Muscle layer of duodenum (tissue), 2 donors: ENCODE measurements around the gene PLXNA4.

Experiments used
- H3K27ac ChIP-seq: one replicate; pipeline ENCODE4 v1.7.0; 2013; ENCODE audit warnings: mild to moderate bottlenecking, low read length
- H3K27me3 ChIP-seq: one replicate; pipeline ENCODE4 v1.7.0; 2013; ENCODE audit warnings: low read depth, mild to moderate bottlenecking, control low read depth, low read length
- H3K36me3 ChIP-seq, 2 donors: one replicate each; pipeline ENCODE4 v1.7.0; 2013; ENCODE audit warnings: low read length in 2 of 2, control low read depth in 1 of 2, mild to moderate bottlenecking in 1 of 2; ENCODE audit not compliant: insufficient read depth in 2 of 2, control insufficient read depth in 1 of 2
- H3K4me1 ChIP-seq, 2 donors: one replicate each; pipeline ENCODE4 v1.7.0; 2013; ENCODE audit warnings: low read length in 2 of 2, mild to moderate bottlenecking in 2 of 2, control low read depth in 1 of 2, moderate library complexity in 1 of 2; ENCODE audit not compliant: insufficient read depth in 2 of 2, control insufficient read depth in 1 of 2
- H3K4me3 ChIP-seq, 2 donors: one replicate each; pipeline ENCODE4 v1.7.0; 2013; ENCODE audit warnings: low read length in 2 of 2, low read depth in 1 of 2, mild to moderate bottlenecking in 1 of 2
- H3K9me3 ChIP-seq, 2 donors: one replicate each; pipeline ENCODE4 v1.7.0; 2013; ENCODE audit warnings: low read length in 2 of 2, control low read depth in 1 of 2, mild to moderate bottlenecking in 1 of 2; ENCODE audit not compliant: control insufficient read depth in 1 of 2
- donor health status: healthy.

Gene PLXNA4

GRCh38 chr7:132545756-132546155 lies 30.5 kb downstream of the PLXNA4 start:
- H3K36me3 ChIP-seq: peaks cover 0 to 3% of the 10 kb centered on the region in 2 donors
- H3K27me3 ChIP-seq: no peaks in the 10 kb centered on the region
- H3K4me1 ChIP-seq: no peaks in the 10 kb centered on the region
- H3K9me3 ChIP-seq: peaks cover under 1 to 8% of the 10 kb centered on the region in 2 donors
- H3K4me3 ChIP-seq: no peak overlapping the region
- no peak overlapping the region for H3K27ac ChIP-seq

GRCh38 chr7:132544999-132545398 lies 31.3 kb downstream of the PLXNA4 start:
- Histone ChIP-seq H3K27me3 (no peaks in the 10 kb centered on the region), H3K27ac (no peak overlapping the region)

GRCh38 chr7:132544025-132544424 lies 32.2 kb downstream of the PLXNA4 start:
- H3K4me3 ChIP-seq: no peak overlapping the region
- no peaks in the 10 kb centered on the region for H3K9me3 ChIP-seq
- H3K4me1 ChIP-seq: no peaks in the 10 kb centered on the region
- H3K36me3 ChIP-seq: no peaks in the 10 kb centered on the region
- H3K27ac ChIP-seq: no peak overlapping the region
- no peaks in the 10 kb centered on the region for H3K27me3 ChIP-seq

More at GRCh38 chr7:132544999-132545398, 31.3 kb downstream of the PLXNA4 start:
- no peaks in the 10 kb centered on the region for H3K4me1 ChIP-seq
- H3K36me3 ChIP-seq: no peaks in the 10 kb centered on the region
- peaks cover 0 to under 1% of the 10 kb centered on the region in 2 donors for H3K9me3 ChIP-seq
- H3K4me3 ChIP-seq: no peak overlapping the region

- no peaks in the 10 kb centered on the region for H3K9me3 ChIP-seq
- no peaks in the 10 kb centered on the region for H3K36me3 ChIP-seq
These were observed 33.4 kb downstream of the PLXNA4 start for GRCh38 chr7:132542895-132543294.

GRCh38 chr7:132541656-132542055 lies 34.6 kb downstream of the PLXNA4 start:
- Histone ChIP-seq H3K27me3 (no peaks in the 10 kb centered on the region), H3K4me3 (no peak overlapping the region), H3K27ac (no peak overlapping the region), H3K36me3 (no peaks in the 10 kb centered on the region), H3K4me1 (no peaks in the 10 kb centered on the region), H3K9me3 (no peaks in the 10 kb centered on the region)

More at GRCh38 chr7:132542895-132543294, 33.4 kb downstream of the PLXNA4 start:
- H3K27me3 ChIP-seq: no peaks in the 10 kb centered on the region
- no peak overlapping the region for H3K27ac ChIP-seq
- no peaks in the 10 kb centered on the region for H3K4me1 ChIP-seq
- no peak overlapping the region for H3K4me3 ChIP-seq

- H3K9me3 ChIP-seq: no peaks in the 10 kb centered on the region
- no peaks in the 10 kb centered on the region for H3K27me3 ChIP-seq
- no peak overlapping the region for H3K4me3 ChIP-seq
- no peaks in the 10 kb centered on the region for H3K36me3 ChIP-seq
- no peaks in the 10 kb centered on the region for H3K4me1 ChIP-seq
- H3K27ac ChIP-seq: no peak overlapping the region
These were observed 38.7 kb downstream of the PLXNA4 start for GRCh38 chr7:132537456-132538145.

GRCh38 chr7:132536654-132537395 lies 39.4 kb downstream of the PLXNA4 start:
- Histone ChIP-seq H3K4me1 (no peaks in the 10 kb centered on the region), H3K9me3 (no peaks in the 10 kb centered on the region), H3K36me3 (no peaks in the 10 kb centered on the region), H3K27ac (no peak overlapping the region), H3K4me3 (no peak overlapping the region), H3K27me3 (no peaks in the 10 kb centered on the region)

GRCh38 chr7:132533916-132534315 lies 42.4 kb downstream of the PLXNA4 start:
- Histone ChIP-seq H3K4me3 (no peak overlapping the region), H3K9me3 (no peaks in the 10 kb centered on the region), H3K36me3 (no peaks in the 10 kb centered on the region), H3K4me1 (no peaks in the 10 kb centered on the region), H3K27ac (no peak overlapping the region), H3K27me3 (no peaks in the 10 kb centered on the region)

GRCh38 chr7:132532281-132532680 lies 44.0 kb downstream of the PLXNA4 start:
- Histone ChIP-seq H3K4me3 (no peak overlapping the region), H3K27me3 (no peaks in the 10 kb centered on the region)

GRCh38 chr7:132531562-132531961 lies 44.7 kb downstream of the PLXNA4 start:
- no peak overlapping the region for H3K27ac ChIP-seq
- no peaks in the 10 kb centered on the region for H3K4me1 ChIP-seq
- H3K9me3 ChIP-seq: no peaks in the 10 kb centered on the region
- no peak overlapping the region for H3K4me3 ChIP-seq
- no peaks in the 10 kb centered on the region for H3K36me3 ChIP-seq
- H3K27me3 ChIP-seq: no peaks in the 10 kb centered on the region

More at GRCh38 chr7:132532281-132532680, 44.0 kb downstream of the PLXNA4 start:
- Histone ChIP-seq H3K27ac (no peak overlapping the region), H3K36me3 (no peaks in the 10 kb centered on the region), H3K9me3 (no peaks in the 10 kb centered on the region), H3K4me1 (no peaks in the 10 kb centered on the region)

- H3K4me1 ChIP-seq: no peaks in the 10 kb centered on the region
- H3K36me3 ChIP-seq: no peaks in the 10 kb centered on the region
- H3K27ac ChIP-seq: no peak overlapping the region
- no peaks in the 10 kb centered on the region for H3K9me3 ChIP-seq
- H3K4me3 ChIP-seq: no peak overlapping the region
- H3K27me3 ChIP-seq: no peaks in the 10 kb centered on the region
These were observed 47.6 kb downstream of the PLXNA4 start for GRCh38 chr7:132528695-132529094.
